Activated CD4-positive, alpha-beta T cell treated with anti-CD3 and anti-CD28 coated beads, Interleukin-2, amount 50 U/mL, for 1 hour (primary cell): ENCODE results near the gene FUT3.
A peak's percentile ranks its signal among the peaks of the same experiment; 100 is the strongest.

Experiments used
- DNase-seq: peaks from one replicate; pipeline ENCODE4 v3.0.0-alpha.2; 2020

FUT3 gene

GRCh38 chr19:5822181-5822844 lies 28.9 kb downstream of the FUT3 start:
- DNase-seq, result no peak

- DNase-seq, result no peak
Measured at GRCh38 chr19:5821521-5822180, 29.6 kb downstream of the FUT3 start.

DNA sequence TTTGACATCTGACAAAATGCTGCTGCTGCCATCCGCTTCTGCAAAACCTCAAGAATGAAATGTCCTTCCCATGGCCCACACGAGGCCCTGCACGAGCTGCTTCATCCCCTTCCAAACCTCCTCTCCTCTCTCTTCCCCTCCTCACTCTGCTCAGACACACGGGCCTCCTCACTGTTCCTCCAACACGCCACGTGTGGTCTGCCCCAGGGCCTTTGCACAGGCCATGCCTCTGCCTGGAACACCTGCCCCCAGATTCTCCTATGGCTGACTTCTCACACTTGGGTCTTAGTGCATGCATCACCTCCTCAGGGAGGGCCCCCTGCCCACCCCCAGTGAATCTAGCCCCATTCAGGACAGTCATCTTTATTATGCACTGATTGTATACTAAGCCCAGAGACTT lies 30.5 kb downstream of the FUT3 start:
- DNase-seq, result no peak

DNA sequence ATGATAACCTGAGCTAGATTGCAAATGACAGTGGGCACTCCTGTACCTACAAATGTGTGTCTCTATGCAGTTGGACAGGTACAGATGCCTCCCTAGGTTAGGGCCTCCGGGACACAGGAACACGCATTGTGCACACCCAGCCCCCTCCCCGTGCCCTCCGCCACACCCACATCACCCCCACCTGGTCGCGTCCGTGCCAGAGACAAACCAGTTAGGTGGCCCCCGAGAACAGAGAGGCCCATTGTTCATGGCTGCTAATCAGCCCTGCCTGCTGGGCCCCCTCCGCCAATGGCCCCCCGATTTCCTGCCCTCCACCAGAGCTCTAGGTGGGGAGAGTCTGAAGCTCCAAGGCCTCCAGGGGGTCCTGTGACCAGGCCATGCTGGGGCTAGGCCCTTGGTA lies 32.7 kb downstream of the FUT3 start:
- no peak for DNase-seq

DNA sequence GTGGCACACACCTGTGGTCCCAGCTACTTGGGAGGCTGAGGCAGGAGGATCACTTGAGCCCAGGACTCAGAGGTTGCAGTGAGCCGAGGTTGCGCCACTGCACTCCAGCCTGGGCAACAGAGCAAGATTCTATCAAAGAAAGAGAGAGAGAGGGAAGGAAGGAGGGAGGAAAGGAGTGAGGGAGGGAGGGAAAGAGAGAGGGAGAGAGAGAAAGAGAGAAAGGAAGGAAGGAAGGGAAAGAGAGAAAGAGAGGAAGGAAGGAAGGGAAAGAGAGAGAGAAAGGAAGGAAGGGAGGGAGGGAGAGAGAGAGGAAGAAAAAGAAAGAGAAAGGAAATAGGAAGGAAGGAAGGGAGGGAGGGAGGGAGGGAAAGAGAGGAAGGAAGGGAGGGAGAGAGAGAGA lies 34.0 kb downstream of the FUT3 start:
- no peak for DNase-seq

- no peak for DNase-seq
Measured at GRCh38 chr19:5814852-5815246, 36.4 kb downstream of the FUT3 start.

DNA sequence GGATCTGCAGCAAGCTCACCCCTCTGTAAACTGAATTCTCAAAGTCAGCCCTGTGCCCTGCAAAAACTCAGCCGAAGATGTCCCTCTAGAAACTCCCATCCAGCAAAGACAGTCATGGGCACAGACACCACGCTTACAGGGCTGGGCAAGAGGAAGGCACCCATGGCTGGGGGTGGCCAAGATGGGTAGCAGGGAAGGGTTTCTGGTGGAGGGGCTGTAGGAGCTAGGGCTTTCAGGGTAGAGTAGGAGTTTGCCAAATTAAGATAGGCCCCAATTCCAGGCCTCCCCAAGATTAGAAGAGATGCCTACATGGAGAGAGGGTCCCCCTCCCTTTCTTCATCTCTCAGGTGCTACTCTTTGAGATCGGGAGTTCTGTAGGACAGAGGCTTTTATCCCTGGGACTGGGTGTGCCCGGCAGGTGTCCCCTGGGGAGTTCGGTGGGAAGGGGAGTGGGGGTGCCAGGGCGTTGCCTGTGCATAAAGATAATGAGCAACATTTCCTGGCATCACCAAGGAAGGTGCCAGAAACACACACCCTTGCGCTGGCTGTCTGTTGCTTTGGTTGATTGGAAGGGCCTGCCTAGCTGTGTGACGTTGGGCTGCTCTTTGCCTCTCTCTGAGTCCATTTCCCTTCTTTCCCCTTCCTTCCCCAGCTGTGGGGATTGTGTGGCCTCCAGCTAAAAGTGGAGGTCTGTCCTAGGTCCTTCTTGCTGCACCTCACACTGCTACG lies 37.0 kb downstream of the FUT3 start:
- DNase-seq, result no peak

DNA sequence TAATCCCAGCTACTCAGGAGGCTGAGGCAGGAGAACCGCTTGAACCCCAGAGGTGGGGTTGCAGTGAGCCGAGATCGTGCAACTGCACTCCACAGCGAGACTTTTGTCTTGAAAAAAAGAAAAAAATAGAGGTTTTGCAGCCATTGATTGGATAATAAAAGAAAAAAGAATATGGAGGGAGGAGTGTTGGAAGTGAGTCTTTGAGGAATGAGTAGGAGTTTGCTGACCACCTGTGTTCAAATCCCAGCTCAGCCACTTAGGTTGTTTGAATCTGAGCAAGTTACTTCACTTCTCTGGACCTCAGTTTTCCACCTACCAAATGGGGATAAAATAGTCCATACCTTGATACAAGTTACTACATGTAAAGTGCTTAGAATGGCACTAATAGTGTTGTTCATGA lies 40.1 kb downstream of the FUT3 start:
- no peak for DNase-seq

DNA sequence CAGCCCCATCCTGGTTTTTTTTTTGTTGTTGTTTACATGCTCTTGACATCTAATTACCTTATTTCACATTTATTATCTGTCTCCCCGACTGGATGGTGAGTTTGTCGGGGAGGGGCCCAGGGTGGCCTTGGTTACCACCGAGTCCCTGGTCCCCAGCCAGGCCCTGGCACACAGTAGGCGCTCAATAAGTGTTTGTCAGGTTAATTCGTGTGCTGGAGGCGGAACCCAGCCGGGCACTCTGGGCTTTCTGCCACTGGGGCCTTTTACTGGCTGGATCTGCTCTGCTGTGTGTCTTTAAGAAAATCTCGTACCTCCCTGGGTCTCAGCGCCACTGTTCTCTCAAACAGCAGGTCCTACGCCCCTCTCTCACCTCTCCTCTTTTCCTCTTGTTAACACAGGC lies 41.8 kb downstream of the FUT3 start:
- no peak for DNase-seq

DNA sequence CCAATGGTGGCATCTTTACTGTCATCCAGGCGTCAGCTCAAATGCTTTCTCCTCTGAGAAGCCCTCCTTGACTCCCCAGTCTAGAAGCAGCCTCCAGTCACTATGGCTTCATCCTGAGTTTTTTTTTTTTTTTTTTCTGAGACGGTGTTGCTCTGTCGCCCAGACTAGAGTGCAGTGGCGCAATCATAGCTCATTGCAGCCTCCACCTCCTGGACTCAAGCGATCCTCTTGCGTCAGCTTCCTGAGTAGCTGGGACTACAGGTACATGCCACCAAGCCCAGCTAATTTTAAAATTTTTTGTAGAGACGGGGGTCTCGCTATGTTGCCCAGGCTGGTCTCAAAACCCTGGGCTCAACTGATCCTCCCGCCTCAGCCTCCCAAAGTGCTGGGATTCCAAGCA lies 42.2 kb downstream of the FUT3 start:
- no peak for DNase-seq

DNA sequence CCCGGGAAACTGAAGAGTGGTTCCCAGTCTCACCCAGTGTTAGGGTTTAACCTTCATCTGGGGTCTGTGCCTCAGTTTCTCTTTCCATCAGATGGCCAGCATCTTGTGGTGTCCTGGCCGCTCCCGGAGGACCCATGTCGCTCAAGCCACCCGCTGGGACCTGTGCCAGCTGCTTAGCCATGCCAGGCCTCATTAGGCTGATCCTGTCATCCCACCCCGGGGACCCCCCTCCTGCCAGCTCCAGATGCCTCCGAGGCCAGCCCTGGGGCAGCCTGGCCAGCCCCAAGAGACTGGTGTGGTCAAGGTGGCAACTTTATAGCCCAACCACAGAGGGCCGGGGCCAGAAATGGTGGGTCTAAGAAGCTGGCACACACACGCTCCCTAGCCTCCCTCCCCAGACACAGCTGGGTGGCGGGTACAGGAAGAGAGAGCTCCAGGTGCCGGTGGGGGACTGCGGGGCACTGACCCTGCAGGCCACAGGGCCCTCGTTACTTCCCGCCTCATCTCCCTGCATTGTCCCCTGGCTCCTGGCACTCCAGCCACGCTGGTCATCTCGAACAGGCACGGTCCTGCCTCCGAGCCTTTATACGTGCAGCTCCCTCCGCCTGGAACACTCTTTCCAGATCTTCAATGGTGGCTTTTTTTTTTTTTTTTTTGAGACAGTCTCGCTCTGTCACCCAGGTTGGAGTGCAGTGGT lies 43.0 kb downstream of the FUT3 start:
- no peak for DNase-seq

DNA sequence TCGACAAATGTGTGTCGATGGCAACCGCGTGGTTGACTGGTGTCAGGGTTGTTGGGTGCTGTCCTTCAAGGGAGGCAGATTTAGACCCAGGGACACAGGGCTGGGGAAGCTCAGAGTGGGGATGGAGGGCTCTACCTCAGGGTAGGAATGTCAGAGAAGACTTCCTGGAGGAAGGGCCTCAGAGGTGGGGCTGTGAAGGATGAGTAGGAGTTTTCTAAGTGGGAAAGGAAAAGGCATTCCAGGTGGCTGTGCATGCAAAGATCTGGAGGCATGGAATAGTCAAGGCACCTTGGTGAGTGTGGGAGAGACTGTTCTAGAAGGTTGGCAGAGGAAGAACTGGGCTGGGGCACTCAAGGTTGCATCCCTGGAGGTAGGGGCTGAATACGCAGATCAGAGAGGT lies 44.3 kb downstream of the FUT3 start:
- DNase-seq, result no peak

- DNase-seq, result no peak
Measured at GRCh38 chr19:5806133-5806489, 45.1 kb downstream of the FUT3 start.

DNA sequence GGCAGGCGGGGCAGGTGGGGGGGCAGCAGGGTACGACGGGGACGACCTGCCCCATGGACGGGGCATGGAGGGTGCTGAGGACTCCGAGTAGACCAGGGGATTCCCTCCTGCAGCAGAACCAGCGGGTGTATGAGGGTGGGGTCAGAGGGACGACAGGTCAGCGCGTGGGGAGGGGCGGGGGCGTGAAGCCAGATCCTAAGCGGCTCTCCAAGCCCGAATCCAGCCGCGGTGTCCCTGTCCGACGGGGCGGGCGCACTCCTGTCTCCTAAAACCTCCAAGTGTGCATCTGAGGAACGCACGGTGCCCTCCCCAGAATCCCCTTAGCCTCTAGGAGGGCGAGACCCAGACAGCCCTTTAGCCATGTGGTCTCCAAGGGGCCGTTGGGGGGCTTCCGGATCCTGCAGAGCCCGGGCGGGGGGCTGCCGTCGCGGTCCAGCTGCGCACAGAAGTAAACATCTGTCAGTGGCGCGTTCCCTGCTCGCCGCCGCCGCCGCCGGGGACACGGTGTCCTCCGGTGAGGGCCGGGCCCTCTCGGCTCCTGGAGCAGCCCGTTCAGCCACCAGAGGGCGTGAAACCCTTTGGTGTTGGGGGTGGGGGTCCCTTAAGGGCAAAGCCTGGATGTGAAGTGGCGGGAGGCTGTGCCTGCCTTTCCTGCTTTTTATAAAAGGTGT lies 45.7 kb downstream of the FUT3 start:
- peak; percentile 66 for DNase-seq

- DNase-seq, result peak; percentile 44
Measured at GRCh38 chr19:5804516-5805461, 46.5 kb downstream of the FUT3 start, which contains the start of gene NRTN. Gene NRTN, plus strand, starts transcription at chr19:5805067. Its CDS starts 19,099 bp downstream, at chr19:5824166.

DNA sequence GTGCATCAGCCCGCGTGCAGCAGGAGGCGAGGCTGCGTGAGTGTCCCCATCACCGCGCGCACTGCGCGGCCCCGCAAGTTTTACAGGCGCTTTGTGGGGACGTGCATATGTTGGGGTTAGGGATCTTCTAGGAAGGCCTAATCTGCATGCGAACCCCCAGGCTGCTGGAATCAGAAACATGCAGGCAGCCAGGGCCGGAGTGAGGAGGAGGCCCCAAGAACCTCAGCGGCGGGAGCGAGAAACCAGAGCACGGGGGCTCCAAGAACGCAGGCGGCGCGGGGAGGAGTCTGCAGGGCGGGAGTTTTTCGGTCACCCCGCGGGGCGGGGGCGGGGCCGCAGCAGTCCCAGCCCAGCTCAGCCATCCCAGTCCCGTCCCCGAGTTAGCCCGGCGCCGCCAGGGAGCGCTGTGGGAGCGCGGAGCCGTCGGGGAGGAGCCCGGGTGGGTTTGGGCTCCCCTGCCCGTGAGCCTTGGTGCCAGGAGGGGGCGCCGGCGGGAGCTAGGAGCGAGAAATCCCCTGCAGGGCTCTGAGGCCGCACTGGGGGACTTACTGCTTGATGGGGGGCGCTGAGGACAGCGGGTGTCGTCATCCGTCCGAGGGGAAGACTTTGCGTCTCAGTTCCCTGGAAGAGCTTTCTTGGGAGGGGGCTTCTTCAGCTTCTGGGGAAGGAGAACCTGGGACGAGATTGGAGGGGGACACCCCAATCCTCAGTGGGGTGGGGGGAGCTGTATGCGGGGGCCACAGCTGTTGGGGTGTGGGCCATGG lies 47.3 kb downstream of the FUT3 start:
- peak; percentile 93 for DNase-seq

GRCh38 chr19:5803441-5803751 lies 47.9 kb downstream of the FUT3 start:
- DNase-seq, result no peak

GRCh38 chr19:5801796-5802619 lies 49.2 kb downstream of the FUT3 start:
- no peak for DNase-seq

GRCh38 chr19:5800361-5801270 lies 50.6 kb downstream of the FUT3 start:
- DNase-seq, result no peak
